OCI-LY7 (cell line): ENCODE results near the gene ALG6.

Source experiments
- CTCF ChIP-seq: fragments of 200-600 bp; sonication (generic); conservative IDR thresholded peaks from 2 replicates; pipeline ENCODE4 v1.5.1; 2014; ENCODE audit warnings: mild to moderate bottlenecking, antibody characterized with exemption, low read length, moderate library complexity, mixed read lengths
- EZH2phosphoT487 ChIP-seq: fragments of 200-600 bp; sonication (generic); IDR thresholded peaks from 2 replicates; pipeline ENCODE4 v1.6.1; 2018; ENCODE audit warnings: low read depth, borderline replicate concordance, mild to moderate bottlenecking, mixed run types, antibody characterized with exemption, low read length, moderate library complexity, mixed read lengths

GRCh38 chr1:63320022-63320721, 47.3 kb upstream of the ALG6 start:
- TF ChIP-seq CTCF (no peak), EZH2phosphoT487 (no peak)
